HG03108 (cell line): Measurements from ENCODE around the gene PLEKHG4.

ENCODE experiments used
- ATAC-seq: cut with Tn5 transposase; IDR thresholded peaks from one replicate; pipeline ENCODE4 v1.9.1; 2021; ENCODE audit warnings: moderate library complexity; ENCODE audit not compliant: unreplicated experiment

Gene PLEKHG4

GRCh38 chr16:67284699-67285646 lies 5.6 kb downstream of the PLEKHG4 start:
- no peak for ATAC-seq

- no peak for ATAC-seq
Observed at GRCh38 chr16:67286441-67287235, 7.3 kb downstream of the PLEKHG4 start.

- ATAC-seq, result no peak
Observed at GRCh38 chr16:67287960-67288359, 8.6 kb downstream of the PLEKHG4 start.

GRCh38 chr16:67291461-67291860 lies 12.1 kb downstream of the PLEKHG4 start:
- ATAC-seq, result no peak

GRCh38 chr16:67294171-67294757 lies 14.9 kb downstream of the PLEKHG4 start:
- no peak for ATAC-seq

GRCh38 chr16:67294938-67295361 lies 15.6 kb downstream of the PLEKHG4 start:
- no peak for ATAC-seq

- no peak for ATAC-seq
Observed at GRCh38 chr16:67296420-67296819, 17.1 kb downstream of the PLEKHG4 start.

GRCh38 chr16:67298277-67298676 lies 18.9 kb downstream of the PLEKHG4 start:
- ATAC-seq, result no peak

- no peak for ATAC-seq
Observed at GRCh38 chr16:67299269-67299668, 19.9 kb downstream of the PLEKHG4 start.

GRCh38 chr16:67301080-67301782 lies 21.9 kb downstream of the PLEKHG4 start:
- ATAC-seq, result no peak

GRCh38 chr16:67302076-67302475 lies 22.7 kb downstream of the PLEKHG4 start:
- no peak for ATAC-seq

- no peak for ATAC-seq
Observed at GRCh38 chr16:67302970-67303369, 23.6 kb downstream of the PLEKHG4 start.

- ATAC-seq, result no peak
Observed at GRCh38 chr16:67304020-67304419, 24.7 kb downstream of the PLEKHG4 start.

GRCh38 chr16:67305216-67306071 lies 26.1 kb downstream of the PLEKHG4 start:
- ATAC-seq, result no peak

GRCh38 chr16:67310561-67310960 lies 31.2 kb downstream of the PLEKHG4 start:
- ATAC-seq, result no peak

- ATAC-seq, result peak; percentile 66
Observed at GRCh38 chr16:67311607-67312488, 32.5 kb downstream of the PLEKHG4 start.

- ATAC-seq, result no peak
Observed at GRCh38 chr16:67312719-67313118, 33.4 kb downstream of the PLEKHG4 start.

- no peak for ATAC-seq
Observed at GRCh38 chr16:67317853-67318252, 38.5 kb downstream of the PLEKHG4 start.

GRCh38 chr16:67326115-67326471 lies 46.8 kb downstream of the PLEKHG4 start:
- ATAC-seq, result no peak
